Fibroblast of pulmonary artery (primary cell): Measurements from ENCODE around the gene FOXP1.

Source experiments
- DNase-seq: peaks from one replicate; pipeline ENCODE4 v3.0.0-alpha.2; 2010; ENCODE audit warnings: low read depth
- H3K4me3 ChIP-seq: replicated peaks from 2 replicates; pipeline ENCODE4 v1.5.1; 2011; ENCODE audit warnings: low read depth, mild to moderate bottlenecking, control low read depth, low read length, moderate library complexity
- CTCF ChIP-seq: IDR thresholded peaks from 2 replicates; pipeline ENCODE4 v1.5.1; 2011; ENCODE audit warnings: mild to moderate bottlenecking, control low read depth, low read length, inconsistent platforms; ENCODE audit errors: missing control alignments

The FOXP1 gene

DNA sequence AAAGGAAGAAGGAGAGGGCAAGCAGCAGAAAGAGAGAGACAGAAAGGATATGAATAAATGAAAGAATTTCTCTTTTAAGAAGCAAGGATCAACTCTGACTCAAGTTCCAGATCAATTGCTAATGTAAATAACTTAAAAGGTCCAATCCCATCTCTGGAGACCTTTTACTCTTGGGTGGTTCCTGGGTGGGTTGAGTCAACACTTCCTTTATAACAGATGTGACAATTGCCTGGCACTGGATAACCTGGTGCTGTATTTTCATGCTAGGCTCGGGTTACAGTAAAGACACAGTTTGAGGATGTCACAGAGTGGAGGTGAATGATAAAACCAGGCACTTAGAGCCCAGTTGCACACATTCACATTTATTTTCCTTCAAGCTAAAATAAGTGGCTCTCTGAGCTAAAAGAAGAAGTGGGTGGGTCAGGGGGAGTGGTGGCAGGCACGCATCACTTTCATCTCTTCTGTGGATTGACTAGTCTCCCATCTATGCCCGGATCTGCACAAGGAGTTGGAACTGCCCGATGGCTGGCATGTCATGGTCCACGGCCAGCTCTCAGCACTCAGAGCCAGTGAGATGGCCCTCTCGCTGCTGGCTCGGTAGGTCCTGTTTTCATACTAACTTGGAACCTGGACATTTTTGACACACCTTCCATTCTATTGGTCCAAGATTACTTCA lies 465.8 kb downstream of the FOXP1 start:
- no peak for TF ChIP-seq CTCF
- DNase-seq: no peak

GRCh38 chr3:71114610-71115009 lies 468.9 kb downstream of the FOXP1 start:
- no peak for TF ChIP-seq CTCF
- H3K4me3 ChIP-seq: no peak overlapping the region
- no peak for DNase-seq

More for the DNA sequence above, 465.8 kb downstream of the FOXP1 start:
- no peak overlapping the region for H3K4me3 ChIP-seq

DNA sequence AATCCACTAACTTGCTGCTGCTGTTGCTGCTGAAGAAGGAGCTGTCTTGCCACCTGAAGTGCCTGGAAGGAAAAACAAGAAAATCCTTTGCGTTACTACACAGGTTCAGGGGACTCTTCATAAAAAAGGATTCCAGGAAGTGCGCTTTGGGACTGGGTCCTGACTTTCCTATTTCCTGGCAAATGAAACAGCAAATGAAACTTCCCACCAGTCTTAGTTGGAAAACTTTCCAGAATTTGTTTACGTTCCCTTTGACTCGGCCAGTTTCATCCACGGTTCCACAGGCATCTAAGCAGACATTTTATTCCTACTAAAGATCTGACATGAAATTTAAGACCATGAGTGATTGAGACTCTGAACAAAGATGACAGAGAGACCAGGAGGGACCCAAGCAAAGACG lies 471.0 kb downstream of the FOXP1 start:
- DNase-seq: no peak
- TF ChIP-seq CTCF: no peak
- H3K4me3 ChIP-seq: no peak overlapping the region

GRCh38 chr3:71111784-71112440 lies 471.6 kb downstream of the FOXP1 start:
- DNase-seq: peak; percentile 89
- H3K4me3 ChIP-seq: no peak overlapping the region
- no peak for TF ChIP-seq CTCF

DNA sequence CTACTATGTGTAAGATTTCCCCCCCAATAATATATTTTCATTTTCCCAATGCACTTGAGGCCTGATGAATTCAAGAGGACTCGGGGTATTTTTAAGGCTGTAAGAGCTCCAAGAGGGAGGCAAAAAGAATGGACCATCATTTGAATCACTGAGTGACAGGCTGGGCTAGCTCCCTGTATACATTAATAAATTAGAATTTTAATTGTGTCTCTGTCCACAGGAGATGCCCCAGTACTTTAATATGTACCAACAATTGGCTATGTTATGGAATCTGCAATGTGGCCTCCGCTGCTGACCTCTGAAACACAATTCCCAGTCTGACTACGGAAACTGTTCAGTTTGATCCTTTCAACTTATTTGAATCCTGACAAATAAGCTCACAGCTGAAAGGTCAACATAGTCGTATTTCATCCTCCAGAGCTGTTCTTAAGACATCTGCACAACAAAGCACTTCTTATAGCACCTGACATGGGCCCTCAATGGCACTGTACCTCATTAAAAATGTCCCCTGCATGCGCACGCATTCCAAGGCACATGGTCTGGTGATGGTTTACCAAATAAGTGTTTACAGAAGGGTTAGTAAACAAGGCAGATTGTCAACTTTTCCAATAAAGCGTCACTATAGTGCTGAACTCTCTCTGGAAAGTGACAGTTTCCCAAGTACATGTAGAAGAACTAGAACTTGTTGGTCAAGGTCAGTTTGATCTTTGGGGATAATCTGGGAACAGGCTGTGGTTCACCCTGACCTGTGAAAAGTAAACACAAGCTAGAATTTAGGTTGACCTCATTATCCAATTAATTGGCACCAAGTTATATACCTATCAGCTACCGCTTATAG lies 472.9 kb downstream of the FOXP1 start:
- DNase-seq: no peak
- H3K4me3 ChIP-seq: no peak overlapping the region
- TF ChIP-seq CTCF: no peak

- no peak overlapping the region for H3K4me3 ChIP-seq
- no peak for TF ChIP-seq CTCF
These were observed 473.6 kb downstream of the FOXP1 start for GRCh38 chr3:71109977-71110285.

More at GRCh38 chr3:71109977-71110285, 473.6 kb downstream of the FOXP1 start:
- no peak for DNase-seq
